NCI-H1417 (cell line): ENCODE results near the gene KCNK4.

ENCODE experiments used
- DNase-seq, 3 experiments: peaks; one replicate each; lab custom pipeline; 2025; lab: John Stamatoyannopoulos, UW

Gene KCNK4

GRCh38 chr11:64290352-64291261 is 495 bp upstream of the KCNK4 start:
- no peak for DNase-seq

- peak in 2 of 3 experiments; percentile 22 to 34 for DNase-seq
Measured at GRCh38 chr11:64291752-64292459, 804 bp downstream of the KCNK4 start.

GRCh38 chr11:64292460-64293254 is 1.6 kb downstream of the KCNK4 start:
- no peak for DNase-seq

- DNase-seq = no peak
Measured at GRCh38 chr11:64294774-64295173, 3.7 kb downstream of the KCNK4 start.

GRCh38 chr11:64295760-64296159 is 4.7 kb downstream of the KCNK4 start:
- DNase-seq = no peak

- no peak for DNase-seq
Measured at GRCh38 chr11:64296236-64296635, 5.1 kb downstream of the KCNK4 start.

- DNase-seq = no peak
Measured at GRCh38 chr11:64296830-64297698, 6.0 kb downstream of the KCNK4 start.

GRCh38 chr11:64297699-64298358 is 6.7 kb downstream of the KCNK4 start:
- no peak for DNase-seq

- DNase-seq = peak in 2 of 3 experiments; percentile 50 to 59
Measured at GRCh38 chr11:64298966-64299846, 8.1 kb downstream of the KCNK4 start.

- DNase-seq = peak in 1 of 3 experiments; percentile 46
Measured at GRCh38 chr11:64299847-64300648, 8.9 kb downstream of the KCNK4 start, which contains the start of gene CATSPERZ. Gene CATSPERZ (plus strand): TSS chr11:64300358. CDS start chr11:64300411, 53 bp downstream.

- DNase-seq = no peak
Measured at GRCh38 chr11:64303109-64304031, 12.3 kb downstream of the KCNK4 start.

- no peak for DNase-seq
Measured at GRCh38 chr11:64304032-64304315, 12.9 kb downstream of the KCNK4 start.

- DNase-seq = peak; percentile 86 to 95 (median 91)
Measured at GRCh38 chr11:64304316-64305072, 13.4 kb downstream of the KCNK4 start.

GRCh38 chr11:64305075-64305690 is 14.1 kb downstream of the KCNK4 start, which contains the start of gene ESRRA:
Gene ESRRA (plus strand): TSS chr11:64305524. CDS start chr11:64307180, 1,656 bp downstream.
- peak; percentile 99 to 100 (median 100) for DNase-seq

- peak; percentile 10 to 80 (median 71) for DNase-seq
Measured at GRCh38 chr11:64305691-64306562, 14.8 kb downstream of the KCNK4 start.

- no peak for DNase-seq
Measured at GRCh38 chr11:64306563-64306875, 15.4 kb downstream of the KCNK4 start.
